Measurements from ENCODE around the gene ZNF785.

DNA sequence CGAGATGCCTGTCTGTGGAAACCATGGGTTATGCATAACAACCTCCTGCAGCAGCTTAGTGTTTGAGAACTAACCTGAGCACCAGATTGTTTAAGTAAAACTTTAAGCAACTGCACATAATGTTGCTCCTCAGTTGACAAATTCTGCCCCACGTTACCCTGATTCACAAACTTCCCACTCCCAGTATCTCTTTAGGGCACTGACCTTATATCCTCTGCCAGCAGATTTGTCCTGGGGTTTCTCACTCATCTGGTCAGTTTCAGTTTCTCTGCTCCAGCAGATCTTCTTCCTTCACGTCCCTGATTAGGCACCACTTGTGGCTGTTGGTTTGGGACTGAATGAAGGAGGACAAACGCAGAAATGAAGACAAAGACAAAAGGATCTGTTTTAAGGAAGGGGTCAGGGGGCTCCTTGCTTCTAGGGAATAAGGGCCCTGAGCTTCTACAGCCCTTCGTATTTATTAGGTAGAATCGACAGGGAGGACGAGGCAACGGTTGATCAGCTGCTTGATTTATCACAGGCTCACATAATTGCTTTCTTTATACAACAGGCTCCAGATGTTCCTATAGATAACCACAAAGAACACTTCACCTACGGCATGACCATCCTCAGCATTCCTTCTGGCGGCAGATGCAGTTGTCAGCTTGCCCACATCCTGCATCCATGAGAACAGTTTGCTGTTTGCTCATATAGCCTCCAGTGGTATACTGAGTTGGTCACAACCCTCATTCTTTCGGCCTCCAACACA, 38.2 kb upstream of the ZNF785 start:
- TF ChIP-seq KAT2B (IDR thresholded peaks at IDR 0.05; ENCODE audit: borderline replicate concordance, low read depth, low read length): no peak
- TF ChIP-seq, protein P1, sequence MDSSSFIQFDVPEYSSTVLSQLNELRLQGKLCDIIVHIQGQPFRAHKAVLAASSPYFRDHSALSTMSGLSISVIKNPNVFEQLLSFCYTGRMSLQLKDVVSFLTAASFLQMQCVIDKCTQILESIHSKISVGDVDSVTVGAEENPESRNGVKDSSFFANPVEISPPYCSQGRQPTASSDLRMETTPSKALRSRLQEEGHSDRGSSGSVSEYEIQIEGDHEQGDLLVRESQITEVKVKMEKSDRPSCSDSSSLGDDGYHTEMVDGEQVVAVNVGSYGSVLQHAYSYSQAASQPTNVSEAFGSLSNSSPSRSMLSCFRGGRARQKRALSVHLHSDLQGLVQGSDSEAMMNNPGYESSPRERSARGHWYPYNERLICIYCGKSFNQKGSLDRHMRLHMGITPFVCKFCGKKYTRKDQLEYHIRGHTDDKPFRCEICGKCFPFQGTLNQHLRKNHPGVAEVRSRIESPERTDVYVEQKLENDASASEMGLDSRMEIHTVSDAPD (CRISPR knock-in tag; IDR thresholded peaks at IDR 0.05): no peak
